ENCODE results near the gene EEF1A2. TPM values are rescaled to one million over a fixed set of nuclear protein-coding genes. Genes with fewer than 3 reads are reported as not detected.

EEF1A2 gene
- total RNA-seq, 1 experiment from 2014 or later, result 26.0 TPM

DNA sequence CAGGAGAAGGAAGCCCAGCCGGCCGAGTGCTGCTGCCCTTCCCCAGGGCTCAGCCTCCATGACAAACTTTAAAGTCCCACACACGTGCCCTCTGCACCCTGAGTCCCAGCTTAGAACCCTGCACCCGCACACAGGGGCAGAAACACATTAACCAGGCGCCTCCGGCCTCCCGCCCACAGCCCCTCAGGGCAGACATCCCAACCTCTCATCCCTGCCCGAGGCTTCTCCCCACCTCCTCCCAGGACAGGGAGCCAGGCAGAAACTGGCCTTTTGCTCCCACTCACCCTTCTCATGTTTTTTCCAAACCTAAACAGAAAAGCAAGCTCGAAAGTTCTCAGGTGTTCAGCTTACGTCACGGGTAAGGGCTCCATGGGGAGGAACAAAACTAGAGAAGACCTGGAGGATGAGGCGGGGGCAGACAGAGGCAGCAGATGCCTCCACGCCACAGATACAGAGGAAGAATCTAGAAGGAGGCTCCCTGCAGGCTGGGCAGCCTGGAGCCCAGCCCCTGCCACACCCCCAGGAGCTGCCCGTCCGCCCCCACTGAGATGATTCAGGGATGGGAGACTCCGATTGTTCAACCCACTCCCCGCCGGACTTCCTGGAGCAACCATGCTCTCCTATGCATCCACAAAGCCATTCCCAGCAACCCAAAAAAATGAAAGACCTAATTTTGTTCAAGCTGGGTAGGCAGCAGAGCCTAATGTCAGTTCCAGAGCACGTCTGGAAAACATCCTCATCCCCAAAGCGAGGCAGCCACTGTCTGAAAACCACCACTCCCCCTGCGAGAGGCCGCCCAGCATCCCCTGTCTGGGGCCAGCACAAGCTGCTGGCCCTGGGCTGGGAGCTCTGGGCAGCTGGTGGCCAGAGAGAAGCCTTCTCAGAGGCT lies 35.2 kb downstream of the EEF1A2 start:
- POLR2A ChIA-PET, result interaction anchor here (1.2 kb wide), 1 partner anchor 19 kb away, joined by 3 read pairs; no protein-coding TSS in a partner anchor
- Mint-ChIP-seq H3K4me3 (no peak overlapping the region), H3K27ac (peak overlapping the region; percentile 4; the same call in 1 of the 2 replicates)

GRCh38 chr20:63462244-63462643 lies 36.6 kb downstream of the EEF1A2 start:
- POLR2A ChIA-PET, result no interaction called here
- Mint-ChIP-seq H3K4me1 (peaks cover 25% of the 10 kb centered on the region), H3K36me3 (no peaks in the 10 kb centered on the region), H3K9me3 (no peaks in the 10 kb centered on the region), H3K27me3 (ENCODE audit: low read depth) (no peaks in the 10 kb centered on the region), H3K27ac (no peak overlapping the region), H3K4me3 (no peak overlapping the region)
- no peak for DNase-seq (ENCODE audit: low spot score)
- no peak for ATAC-seq
- CTCF ChIA-PET, result no interaction called here
- no peak for TF ChIP-seq FOXK1 (CRISPR knock-in tag; IDR thresholded peaks at IDR 0.05)
- TF ChIP-seq, protein P1, sequence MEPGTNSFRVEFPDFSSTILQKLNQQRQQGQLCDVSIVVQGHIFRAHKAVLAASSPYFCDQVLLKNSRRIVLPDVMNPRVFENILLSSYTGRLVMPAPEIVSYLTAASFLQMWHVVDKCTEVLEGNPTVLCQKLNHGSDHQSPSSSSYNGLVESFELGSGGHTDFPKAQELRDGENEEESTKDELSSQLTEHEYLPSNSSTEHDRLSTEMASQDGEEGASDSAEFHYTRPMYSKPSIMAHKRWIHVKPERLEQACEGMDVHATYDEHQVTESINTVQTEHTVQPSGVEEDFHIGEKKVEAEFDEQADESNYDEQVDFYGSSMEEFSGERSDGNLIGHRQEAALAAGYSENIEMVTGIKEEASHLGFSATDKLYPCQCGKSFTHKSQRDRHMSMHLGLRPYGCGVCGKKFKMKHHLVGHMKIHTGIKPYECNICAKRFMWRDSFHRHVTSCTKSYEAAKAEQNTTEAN (CRISPR knock-in tag; IDR thresholded peaks at IDR 0.05), result no peak
- TF ChIP-seq ZNF263 (CRISPR knock-in tag; IDR thresholded peaks at IDR 0.05; ENCODE audit: low read depth), result no peak
- no peak for TF ChIP-seq NFE2L1 (CRISPR knock-in tag; IDR thresholded peaks at IDR 0.05)
- TF ChIP-seq NR3C1 (CRISPR knock-in tag; conservative IDR thresholded peaks at IDR 0.05; ENCODE audit: low read depth), result no peak
- no peak for TF ChIP-seq ZNF138 (CRISPR knock-in tag; conservative IDR thresholded peaks at IDR 0.05)
- TF ChIP-seq GABPB1 (CRISPR knock-in tag; IDR thresholded peaks at IDR 0.05), result no peak
- no peak for TF ChIP-seq ZBTB21 (CRISPR knock-in tag; IDR thresholded peaks at IDR 0.05; ENCODE audit: borderline replicate concordance)
- TF ChIP-seq, protein P2, sequence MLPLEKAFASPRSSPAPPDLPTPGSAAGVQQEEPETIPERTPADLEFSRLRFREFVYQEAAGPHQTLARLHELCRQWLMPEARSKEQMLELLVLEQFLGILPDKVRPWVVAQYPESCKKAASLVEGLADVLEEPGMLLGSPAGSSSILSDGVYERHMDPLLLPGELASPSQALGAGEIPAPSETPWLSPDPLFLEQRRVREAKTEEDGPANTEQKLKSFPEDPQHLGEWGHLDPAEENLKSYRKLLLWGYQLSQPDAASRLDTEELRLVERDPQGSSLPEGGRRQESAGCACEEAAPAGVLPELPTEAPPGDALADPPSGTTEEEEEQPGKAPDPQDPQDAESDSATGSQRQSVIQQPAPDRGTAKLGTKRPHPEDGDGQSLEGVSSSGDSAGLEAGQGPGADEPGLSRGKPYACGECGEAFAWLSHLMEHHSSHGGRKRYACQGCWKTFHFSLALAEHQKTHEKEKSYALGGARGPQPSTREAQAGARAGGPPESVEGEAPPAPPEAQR (CRISPR knock-in tag; IDR thresholded peaks at IDR 0.05), result no peak
- TF ChIP-seq ZNF416 (CRISPR knock-in tag; IDR thresholded peaks at IDR 0.05), result no peak
- TF ChIP-seq TCF7 (CRISPR knock-in tag; IDR thresholded peaks at IDR 0.05; ENCODE audit: low read depth), result no peak
- TF ChIP-seq, protein P3, sequence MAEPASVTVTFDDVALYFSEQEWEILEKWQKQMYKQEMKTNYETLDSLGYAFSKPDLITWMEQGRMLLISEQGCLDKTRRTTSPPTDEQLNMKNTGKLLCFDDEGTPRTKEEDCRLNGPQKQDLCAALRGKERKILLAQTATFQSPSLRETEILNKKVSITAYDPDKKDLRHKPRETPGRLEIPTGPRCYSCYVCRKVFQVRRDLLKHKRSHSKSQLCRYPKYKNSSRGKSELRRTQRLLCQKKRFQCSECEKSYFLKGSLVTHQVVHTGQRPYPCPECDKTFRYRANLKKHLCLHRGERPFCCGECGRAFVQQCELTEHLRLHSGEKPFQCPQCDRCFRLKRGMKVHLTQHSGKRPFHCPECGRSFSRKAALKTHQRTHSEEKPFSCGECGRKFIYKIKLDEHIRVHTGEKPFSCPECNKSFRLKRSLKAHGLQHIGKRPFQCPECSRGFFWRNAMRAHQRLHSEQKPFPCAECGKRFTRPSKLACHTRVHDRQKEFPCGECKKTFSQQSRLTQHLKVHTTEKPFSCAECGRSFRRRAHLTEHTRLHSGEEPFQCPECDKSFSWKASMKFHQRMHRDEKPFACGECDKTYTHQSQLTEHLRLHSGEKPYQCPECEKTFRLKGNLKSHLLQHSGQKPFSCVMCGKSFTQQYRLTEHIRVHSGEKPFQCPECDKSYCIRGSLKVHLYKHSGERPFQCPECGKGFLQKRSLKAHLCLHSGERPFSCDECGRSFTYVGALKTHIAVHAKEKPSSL (CRISPR knock-in tag; conservative IDR thresholded peaks at IDR 0.05), result no peak
- no peak for TF ChIP-seq MXD4 (CRISPR knock-in tag; IDR thresholded peaks at IDR 0.05; ENCODE audit: borderline replicate concordance)
- no peak for TF ChIP-seq HMGXB4 (CRISPR knock-in tag; IDR thresholded peaks at IDR 0.05)

More for the DNA sequence above, 35.2 kb downstream of the EEF1A2 start:
- H3K9me3 Mint-ChIP-seq, result no peaks in the 10 kb centered on the region
- no peaks in the 10 kb centered on the region for H3K36me3 Mint-ChIP-seq
- no peak for TF ChIP-seq ZNF219 (CRISPR knock-in tag; IDR thresholded peaks at IDR 0.05; ENCODE audit: borderline replicate concordance)
- TF ChIP-seq ZNF671 (CRISPR knock-in tag; IDR thresholded peaks at IDR 0.05), result no peak
- TF ChIP-seq ETV6 (CRISPR knock-in tag; IDR thresholded peaks at IDR 0.05), result no peak
- TF ChIP-seq, protein P4, sequence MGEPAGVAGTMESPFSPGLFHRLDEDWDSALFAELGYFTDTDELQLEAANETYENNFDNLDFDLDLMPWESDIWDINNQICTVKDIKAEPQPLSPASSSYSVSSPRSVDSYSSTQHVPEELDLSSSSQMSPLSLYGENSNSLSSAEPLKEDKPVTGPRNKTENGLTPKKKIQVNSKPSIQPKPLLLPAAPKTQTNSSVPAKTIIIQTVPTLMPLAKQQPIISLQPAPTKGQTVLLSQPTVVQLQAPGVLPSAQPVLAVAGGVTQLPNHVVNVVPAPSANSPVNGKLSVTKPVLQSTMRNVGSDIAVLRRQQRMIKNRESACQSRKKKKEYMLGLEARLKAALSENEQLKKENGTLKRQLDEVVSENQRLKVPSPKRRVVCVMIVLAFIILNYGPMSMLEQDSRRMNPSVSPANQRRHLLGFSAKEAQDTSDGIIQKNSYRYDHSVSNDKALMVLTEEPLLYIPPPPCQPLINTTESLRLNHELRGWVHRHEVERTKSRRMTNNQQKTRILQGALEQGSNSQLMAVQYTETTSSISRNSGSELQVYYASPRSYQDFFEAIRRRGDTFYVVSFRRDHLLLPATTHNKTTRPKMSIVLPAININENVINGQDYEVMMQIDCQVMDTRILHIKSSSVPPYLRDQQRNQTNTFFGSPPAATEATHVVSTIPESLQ (CRISPR knock-in tag; IDR thresholded peaks at IDR 0.05), result no peak
- TF ChIP-seq ELF4 (CRISPR knock-in tag; IDR thresholded peaks at IDR 0.05; ENCODE audit: low read depth), result no peak
- no peak for DNase-seq (ENCODE audit: low spot score)
- CTCF ChIA-PET, result interaction anchor here (0.6 to 3.1 kb wide), 7 partner anchors 14 to 488 kb away, joined by 3 to 15 read pairs (median 5); partner anchors contain the start of gene PTK6
- ATAC-seq, result no peak
- peaks cover 29% of the 10 kb centered on the region for H3K4me1 Mint-ChIP-seq
- H3K27me3 Mint-ChIP-seq (ENCODE audit: low read depth), result no peaks in the 10 kb centered on the region

Measured in WTC11 (cell line).